Panc1 (cell line): ENCODE results near the gene CETN3. TPM values are rescaled to one million over a fixed set of nuclear protein-coding genes. Genes with fewer than 3 reads are reported as not detected.
"Not testable (repeated sequence)": the region's sequence is repeated elsewhere in the genome, so short reads cannot be mapped to it uniquely, and the experiment has no call there.

Experiments used
- ATAC-seq: fragments of 200-7000 bp; cut with Tn5 transposase; 2 replicates; pipeline ENCODE4 v1.9.1; 2020; ENCODE audit warnings: mild to moderate bottlenecking, moderate library complexity
- BruUV-seq: library from RNA; stranded (reverse); fragments of 400-500 nt; replicated peaks from 2 replicates; lab custom pipeline; 2021; lab: Mats Ljungman, UMichigan
- CTCF ChIA-PET: fragments of 300-600 bp; sonication (Branson Sonifier 250); formaldehyde crosslinking; loops from one replicate; lab custom pipeline; 2022; ENCODE audit warnings: antibody characterized with exemption; lab: Charles Lee
- POLR2A ChIA-PET: fragments of 300-600 bp; sonication (Branson Sonifier 250); formaldehyde crosslinking; loops from one replicate; lab custom pipeline; 2022; ENCODE audit warnings: antibody characterized with exemption; lab: Charles Lee
- DNase-seq: peaks from one replicate; pipeline ENCODE4 v3.0.0-alpha.2; 2010; ENCODE audit warnings: low read depth, low spot score
- H3K27ac ChIP-seq: 2 replicates; pipeline ENCODE4 v1.5.1; 2011; ENCODE audit warnings: mild to moderate bottlenecking, low read length, inconsistent platforms
- H3K27me3 ChIP-seq: fragments of 200-500 bp; sonication (Bioruptor generic); 2 replicates; pipeline ENCODE4 v1.6.0; 2014; ENCODE audit warnings: low read length, inconsistent platforms; ENCODE audit not compliant: control insufficient read depth, insufficient read depth
- H3K36me3 ChIP-seq: fragments of 200-500 bp; sonication (Bioruptor generic); 2 replicates; pipeline ENCODE4 v1.5.1; 2014; ENCODE audit warnings: inconsistent platforms, mild to moderate bottlenecking, low read length, moderate library complexity; ENCODE audit not compliant: control insufficient read depth, insufficient read depth
- H3K4me1 ChIP-seq: 2 replicates; pipeline ENCODE4 v1.5.1; 2011; ENCODE audit warnings: inconsistent platforms, mild to moderate bottlenecking, low read length, moderate library complexity; ENCODE audit not compliant: control insufficient read depth, insufficient read depth
- H3K4me3 ChIP-seq, 2 experiments: 2 replicates each; pipeline ENCODE4 v1.5.1; 2011 to 2012; ENCODE audit warnings: low read depth in 2 of 2, low read length in 2 of 2, mild to moderate bottlenecking in 2 of 2, inconsistent platforms in 1 of 2, moderate library complexity in 1 of 2
- H3K9me3 ChIP-seq: fragments of 200-500 bp; sonication (Bioruptor generic); 2 replicates; pipeline ENCODE4 v1.5.1; 2014; ENCODE audit warnings: low read depth, mild to moderate bottlenecking, inconsistent platforms, low read length, moderate library complexity; ENCODE audit not compliant: control insufficient read depth, insufficient read depth
- CTCF ChIP-seq: fragments of 450-650 bp; IDR thresholded peaks from 2 replicates; pipeline ENCODE4 v1.5.1; 2017; ENCODE audit warnings: mild to moderate bottlenecking
- POLR2AphosphoS5 ChIP-seq: IDR thresholded peaks from 2 replicates; pipeline ENCODE4 v1.6.1; 2012; ENCODE audit warnings: mild to moderate bottlenecking, low read depth, low read length, moderate library complexity
- REST ChIP-seq, 2 experiments: IDR thresholded peaks; 2 replicates each; pipeline ENCODE4 v1.6.1; 2011 to 2012; ENCODE audit warnings: low read depth in 2 of 2, control low read depth in 1 of 2, low read length in 1 of 2, mild to moderate bottlenecking in 1 of 2, moderate library complexity in 1 of 2; ENCODE audit not compliant: insufficient read depth in 1 of 2
- SIN3A ChIP-seq: IDR thresholded peaks from 2 replicates; pipeline ENCODE4 v1.6.1; 2012; ENCODE audit warnings: low read depth, mild to moderate bottlenecking, low read length, moderate library complexity, borderline replicate concordance; ENCODE audit not compliant: insufficient read depth
- TCF7L2 ChIP-seq: IDR thresholded peaks from 2 replicates; pipeline ENCODE4 v1.6.1; 2011; ENCODE audit warnings: mild to moderate bottlenecking, low read depth, low read length, inconsistent platforms
- in situ Hi-C: cut with HindIII; loops from 2 replicates; pipeline ENCODE4 v1.10.0; 2016; ENCODE audit warnings: low sequenced_read_pairs, low pct_unique_long_range_greater_than_20kb
- intact Hi-C: fragments of 100-400 bp; cut with micrococcal nuclease; formaldehyde crosslinking; loops from one replicate; pipeline ENCODE4 v1.10.0; 2022; ENCODE audit not compliant: unreplicated experiment
- total RNA-seq: library from RNA; stranded (reverse); gene quantifications from one replicate; pipeline ENCODE4 v1.2.1, GENCODE V29; 2021; ENCODE audit not compliant: unreplicated experiment

CETN3 gene
- total RNA-seq, 1 experiment from 2014 or later = 30.6 TPM

- ATAC-seq (no peak), DNase-seq (no peak)
- TF ChIP-seq REST (IDR thresholded peaks at IDR 0.05; ENCODE audit: insufficient read depth in 1 of 2, low read depth in 2 of 2, low read length in 1 of 2) (no peak), TCF7L2 (no peak)
- in situ Hi-C loops = no loop called here
- H3K4me3 ChIP-seq = no peak overlapping the region
- CTCF ChIA-PET = no interaction called here
- POLR2A ChIA-PET = no interaction called here
- BruUV-seq = no TSS peak
- no peak overlapping the region for H3K27ac ChIP-seq
- no peaks in the 10 kb centered on the region for H3K27me3 ChIP-seq
- H3K4me1 ChIP-seq = no peaks in the 10 kb centered on the region
- no peaks in the 10 kb centered on the region for H3K9me3 ChIP-seq
- H3K36me3 ChIP-seq = no peaks in the 10 kb centered on the region
- intact Hi-C loops = no loop called here
Measured at GRCh38 chr5:90379652-90380051, 29.9 kb downstream of the CETN3 start.

GRCh38 chr5:90378752-90379151, 30.8 kb downstream of the CETN3 start:
- CTCF ChIA-PET = no interaction called here
- POLR2A ChIA-PET = no interaction called here
- H3K27ac ChIP-seq = no peak overlapping the region
- in situ Hi-C loops (no loop called here), intact Hi-C loops (no loop called here)
- no peak for ATAC-seq
- H3K4me1 ChIP-seq = no peaks in the 10 kb centered on the region
- H3K27me3 ChIP-seq = no peaks in the 10 kb centered on the region
- BruUV-seq = no TSS peak
- no peak overlapping the region for H3K4me3 ChIP-seq
- TF ChIP-seq REST (IDR thresholded peaks at IDR 0.05; ENCODE audit: insufficient read depth in 1 of 2, low read depth in 2 of 2, low read length in 1 of 2) = no peak
- TF ChIP-seq POLR2AphosphoS5 = no peak
- TF ChIP-seq SIN3A = no peak
- TF ChIP-seq CTCF = no peak
- no peak for TF ChIP-seq TCF7L2
- no peaks in the 10 kb centered on the region for H3K9me3 ChIP-seq
- H3K36me3 ChIP-seq = no peaks in the 10 kb centered on the region
- no peak for DNase-seq

GRCh38 chr5:90371269-90371668, 38.3 kb downstream of the CETN3 start:
- H3K4me3 ChIP-seq, H3K27ac ChIP-seq, BruUV-seq, in situ Hi-C loops, CTCF ChIA-PET, H3K36me3 ChIP-seq, intact Hi-C loops, H3K4me1 ChIP-seq, H3K9me3 ChIP-seq, DNase-seq, H3K27me3 ChIP-seq, POLR2A ChIA-PET, ATAC-seq: not testable (repeated sequence)
